ENCODE measurements around the gene APOBEC3C.

DNA sequence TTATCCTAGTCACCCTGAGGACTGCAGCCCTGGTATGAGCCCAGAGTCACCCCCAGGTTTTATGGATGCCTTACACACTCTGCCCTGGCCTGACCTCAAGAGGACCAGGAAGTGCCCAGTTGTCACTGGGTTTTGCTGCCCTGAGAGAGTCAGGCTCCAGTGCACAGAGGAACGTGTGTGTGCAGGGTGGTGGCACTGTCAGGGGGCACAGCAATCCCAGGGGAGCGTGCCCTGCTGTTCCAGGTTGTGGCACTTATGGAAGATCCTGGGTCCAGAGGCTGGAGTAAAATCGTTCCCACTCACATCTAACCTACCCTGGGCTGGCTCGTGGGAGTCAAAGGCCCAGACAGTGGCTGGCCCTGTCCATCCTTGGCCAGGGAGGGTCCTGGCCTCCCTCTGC lies 49.1 kb upstream of the APOBEC3C start:
- TF ChIP-seq POLR2A (IDR thresholded peaks at IDR 0.05) = no peak
- TF ChIP-seq, protein P1, sequence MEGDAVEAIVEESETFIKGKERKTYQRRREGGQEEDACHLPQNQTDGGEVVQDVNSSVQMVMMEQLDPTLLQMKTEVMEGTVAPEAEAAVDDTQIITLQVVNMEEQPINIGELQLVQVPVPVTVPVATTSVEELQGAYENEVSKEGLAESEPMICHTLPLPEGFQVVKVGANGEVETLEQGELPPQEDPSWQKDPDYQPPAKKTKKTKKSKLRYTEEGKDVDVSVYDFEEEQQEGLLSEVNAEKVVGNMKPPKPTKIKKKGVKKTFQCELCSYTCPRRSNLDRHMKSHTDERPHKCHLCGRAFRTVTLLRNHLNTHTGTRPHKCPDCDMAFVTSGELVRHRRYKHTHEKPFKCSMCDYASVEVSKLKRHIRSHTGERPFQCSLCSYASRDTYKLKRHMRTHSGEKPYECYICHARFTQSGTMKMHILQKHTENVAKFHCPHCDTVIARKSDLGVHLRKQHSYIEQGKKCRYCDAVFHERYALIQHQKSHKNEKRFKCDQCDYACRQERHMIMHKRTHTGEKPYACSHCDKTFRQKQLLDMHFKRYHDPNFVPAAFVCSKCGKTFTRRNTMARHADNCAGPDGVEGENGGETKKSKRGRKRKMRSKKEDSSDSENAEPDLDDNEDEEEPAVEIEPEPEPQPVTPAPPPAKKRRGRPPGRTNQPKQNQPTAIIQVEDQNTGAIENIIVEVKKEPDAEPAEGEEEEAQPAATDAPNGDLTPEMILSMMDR (IDR thresholded peaks at IDR 0.05) = no peak

Measured in heart left ventricle (tissue), 13 donors.